Bronchial epithelial cell (primary cell): ENCODE data around the gene NTRK3. TPM values are rescaled to one million over a fixed set of nuclear protein-coding genes. Genes with fewer than 3 reads are reported as not detected.

Source experiments
- DNase-seq: peaks from one replicate; pipeline ENCODE4 v3.0.0-alpha.2; 2010; ENCODE audit warnings: low read depth
- FAIRE-seq: peaks from 2 replicates; lab custom pipeline; 2011; peaks lifted over from hg19 to GRCh38; lab: Jason Lieb, UNC
- H3K27me3 ChIP-seq: 2 replicates; pipeline ENCODE4 v1.5.1; 2011; ENCODE audit warnings: low read length; ENCODE audit not compliant: control insufficient read depth, insufficient read depth
- H3K36me3 ChIP-seq: 2 replicates; pipeline ENCODE4 v1.5.1; 2011; ENCODE audit warnings: low read length; ENCODE audit not compliant: control insufficient read depth, insufficient read depth
- H3K4me3 ChIP-seq: 2 replicates; pipeline ENCODE4 v1.5.1; 2011; ENCODE audit warnings: mild to moderate bottlenecking, low read depth, low read length, control low read depth
- CTCF ChIP-seq: IDR thresholded peaks from 2 replicates; pipeline ENCODE4 v1.5.1; 2011; ENCODE audit warnings: mild to moderate bottlenecking, moderate library complexity, low read length, control low read depth, inconsistent platforms; ENCODE audit not compliant: insufficient read depth, severe bottlenecking
- total RNA-seq: library from RNA; depleted of rRNA; stranded (reverse); fragments of >200 nt; gene quantifications from 2 replicates; pipeline ENCODE4 v1.2.1, GENCODE V29; 2014

Gene NTRK3
- total RNA-seq, 1 donor from 2014 or later, result not detected

DNA sequence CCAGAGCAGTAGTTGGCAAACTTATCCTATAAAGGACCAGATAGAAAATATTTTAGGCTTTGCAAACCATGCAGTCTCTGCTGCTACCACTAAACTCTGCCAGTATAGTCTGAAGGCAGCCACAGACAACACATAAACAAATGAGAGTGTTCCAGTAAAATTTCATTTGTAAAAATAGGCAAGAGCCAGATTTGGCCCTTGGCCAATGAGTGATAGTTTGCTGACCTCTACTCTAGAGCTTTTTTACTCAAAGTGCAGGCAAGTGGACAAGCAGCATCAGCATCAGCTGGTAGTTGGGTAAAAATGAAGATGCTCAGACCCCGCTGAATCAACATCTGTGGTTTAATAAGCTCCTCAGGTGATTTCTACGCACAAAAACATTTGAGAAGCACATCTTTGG is 269.8 kb downstream of the NTRK3 start:
- Histone ChIP-seq H3K4me3 (no peak overlapping the region), H3K27me3 (no peaks in the 10 kb centered on the region), H3K36me3 (no peaks in the 10 kb centered on the region)
- FAIRE-seq (no peak), DNase-seq (no peak)
- no peak for TF ChIP-seq CTCF

GRCh38 chr15:87985451-87985850 is 271.1 kb downstream of the NTRK3 start:
- Histone ChIP-seq H3K27me3 (no peaks in the 10 kb centered on the region), H3K4me3 (no peak overlapping the region), H3K36me3 (no peaks in the 10 kb centered on the region)
- FAIRE-seq, result no peak
- DNase-seq, result no peak
- TF ChIP-seq CTCF, result no peak

DNA sequence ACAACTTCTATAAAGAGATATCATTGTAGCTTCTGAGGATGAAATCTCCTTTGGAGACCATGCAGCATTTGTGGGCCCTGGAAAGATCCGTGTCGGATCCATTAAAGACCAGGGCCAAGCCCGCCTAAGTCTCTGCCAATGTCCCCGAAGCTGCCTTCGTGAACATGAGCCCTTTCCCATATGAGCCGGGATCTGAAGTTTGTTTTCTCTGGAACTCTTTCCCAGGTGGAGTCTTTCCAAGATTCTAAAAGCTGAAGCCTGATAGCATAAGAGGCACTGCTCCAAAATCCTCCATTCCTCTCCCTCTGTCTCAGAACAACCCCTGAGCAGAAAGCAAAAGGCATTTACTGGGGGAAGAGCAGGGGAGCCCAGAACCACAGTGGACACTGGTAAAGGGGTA is 274.6 kb downstream of the NTRK3 start:
- H3K36me3 ChIP-seq, result no peaks in the 10 kb centered on the region

GRCh38 chr15:87977907-87978306 is 278.6 kb downstream of the NTRK3 start:
- no peaks in the 10 kb centered on the region for H3K27me3 ChIP-seq
- H3K36me3 ChIP-seq, result no peaks in the 10 kb centered on the region
- no peak for DNase-seq
- no peak overlapping the region for H3K4me3 ChIP-seq
- no peak for FAIRE-seq
- no peak for TF ChIP-seq CTCF

More for the DNA sequence above, 274.6 kb downstream of the NTRK3 start:
- FAIRE-seq (no peak), DNase-seq (no peak)
- TF ChIP-seq CTCF, result no peak
- Histone ChIP-seq H3K27me3 (no peaks in the 10 kb centered on the region), H3K4me3 (no peak overlapping the region)

GRCh38 chr15:87976552-87976951 is 280.0 kb downstream of the NTRK3 start:
- H3K4me3 ChIP-seq, result no peak overlapping the region
- H3K36me3 ChIP-seq, result no peaks in the 10 kb centered on the region
- H3K27me3 ChIP-seq, result no peaks in the 10 kb centered on the region
- DNase-seq, result no peak
- peak; percentile 40 for FAIRE-seq
- no peak for TF ChIP-seq CTCF

- TF ChIP-seq CTCF, result no peak
- Histone ChIP-seq H3K27me3 (no peaks in the 10 kb centered on the region), H3K36me3 (no peaks in the 10 kb centered on the region), H3K4me3 (no peak overlapping the region)
- DNase-seq (no peak), FAIRE-seq (no peak)
Measured at GRCh38 chr15:87973501-87974215, 282.9 kb downstream of the NTRK3 start.
